ENCODE measurements around the gene DDX21. TPM values are rescaled to one million over a fixed set of nuclear protein-coding genes. Genes with fewer than 3 reads are reported as not detected.
A peak's percentile ranks its signal among the peaks of the same experiment; 100 is the strongest.
"Not testable (repeated sequence)": the region's sequence is repeated elsewhere in the genome, so short reads cannot be mapped to it uniquely, and the experiment has no call there.

Gene DDX21
- total and polyA plus RNA-seq, 2 donors = 28.8 to 61.0 TPM

- Histone ChIP-seq H3K27ac (ENCODE audit: low read depth in 1 of 2, low read length in 1 of 2) (no peak overlapping the region), H3K27me3 (ENCODE audit: control insufficient read depth in 2 of 2, insufficient read depth in 1 of 2, low read length in 1 of 2) (no peaks in the 10 kb centered on the region), H3K36me3 (ENCODE audit: control insufficient read depth in 2 of 2, insufficient read depth in 2 of 2, low read length in 1 of 2) (peaks cover 0 to 2% of the 10 kb centered on the region in 2 donors), H3K4me3 (ENCODE audit: low read length in 2 of 2) (no peak overlapping the region), H3K9me3 (ENCODE audit: control insufficient read depth in 2 of 2, insufficient read depth in 1 of 2, low read length in 1 of 2) (no peaks in the 10 kb centered on the region), H3K4me1 (ENCODE audit: control insufficient read depth in 2 of 2, insufficient read depth in 2 of 2, low read length in 2 of 2) (peaks cover 4 to 15% of the 10 kb centered on the region in 2 donors)
- 81% methylated on average over 2 of the region's 2 CpGs for WGBS
- DNase-seq (ENCODE audit: low read depth in 6 of 9, low spot score in 9 of 9) = no peak
These were observed 36.9 kb downstream of the DDX21 start for GRCh38 chr10:68992636-68993440.

DNA sequence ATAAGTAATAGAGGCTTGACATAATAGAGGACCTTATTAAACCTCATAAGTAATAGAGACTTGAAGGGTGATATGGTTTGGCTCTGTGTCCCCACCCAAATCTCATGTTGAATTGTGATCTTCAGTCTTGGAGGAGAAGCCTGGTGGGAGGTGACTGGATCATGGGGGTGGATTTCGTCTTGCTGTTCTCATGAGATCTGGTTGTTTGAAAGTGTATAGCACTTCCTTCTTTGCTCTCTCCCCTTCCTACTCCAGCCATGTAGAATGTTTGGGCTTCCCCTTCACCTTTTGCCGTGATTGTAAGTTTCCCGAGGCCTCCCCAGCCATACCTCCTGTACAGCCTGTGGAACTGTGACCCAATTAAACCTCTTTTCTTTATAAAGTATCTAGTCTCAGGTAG lies 41.2 kb downstream of the DDX21 start:
- no peak overlapping the region for H3K4me3 ChIP-seq (ENCODE audit: low read length in 2 of 2)
- H3K27me3 ChIP-seq (ENCODE audit: control insufficient read depth in 2 of 2, insufficient read depth in 1 of 2, low read length in 1 of 2) = no peaks in the 10 kb centered on the region
- no peak for DNase-seq (ENCODE audit: low read depth in 6 of 9, low spot score in 9 of 9)
- peaks cover 0 to 17% of the 10 kb centered on the region in 2 donors for H3K36me3 ChIP-seq (ENCODE audit: control insufficient read depth in 2 of 2, insufficient read depth in 2 of 2, low read length in 1 of 2)
- H3K27ac ChIP-seq (ENCODE audit: low read depth in 1 of 2, low read length in 1 of 2) = no peak overlapping the region
- 96% methylated on average over 3 of the region's 3 CpGs for WGBS
- peaks cover 0 to 2% of the 10 kb centered on the region in 2 donors for H3K4me1 ChIP-seq (ENCODE audit: control insufficient read depth in 2 of 2, insufficient read depth in 2 of 2, low read length in 2 of 2)
- no peaks in the 10 kb centered on the region for H3K9me3 ChIP-seq (ENCODE audit: control insufficient read depth in 2 of 2, insufficient read depth in 1 of 2, low read length in 1 of 2)

DNA sequence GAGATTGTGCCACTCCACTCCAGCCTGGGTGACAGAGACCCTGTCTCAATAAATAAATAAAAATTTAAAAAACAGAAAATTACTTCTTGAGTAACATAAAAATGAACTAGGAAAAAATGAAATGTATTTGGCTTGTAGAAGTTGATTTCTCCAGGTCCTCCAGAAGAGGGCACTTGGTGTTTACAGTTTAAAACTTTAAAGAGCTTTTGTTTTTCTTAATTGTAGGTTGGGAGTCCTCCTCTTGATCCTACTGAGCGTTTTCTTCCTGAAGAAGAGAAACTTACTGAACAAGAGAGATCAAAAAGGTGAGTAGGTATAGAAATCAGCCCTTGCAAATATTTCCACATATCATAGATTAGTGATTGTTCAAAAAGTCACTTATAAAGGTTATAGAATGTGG lies 48.9 kb downstream of the DDX21 start:
- no peaks in the 10 kb centered on the region for H3K9me3 ChIP-seq (ENCODE audit: control insufficient read depth in 2 of 2, insufficient read depth in 1 of 2, low read length in 1 of 2)
- H3K27me3 ChIP-seq (ENCODE audit: control insufficient read depth in 2 of 2, insufficient read depth in 1 of 2, low read length in 1 of 2) = no peaks in the 10 kb centered on the region
- 20% methylated on average over 1 of the region's 1 CpG for WGBS
- H3K27ac ChIP-seq (ENCODE audit: low read depth in 1 of 2, low read length in 1 of 2) = no peak overlapping the region
- no peak overlapping the region for H3K4me3 ChIP-seq (ENCODE audit: low read length in 2 of 2)
- H3K36me3 ChIP-seq (ENCODE audit: control insufficient read depth in 2 of 2, insufficient read depth in 2 of 2, low read length in 1 of 2) = peaks cover 0 to 23% of the 10 kb centered on the region in 2 donors
- H3K4me1 ChIP-seq (ENCODE audit: control insufficient read depth in 2 of 2, insufficient read depth in 2 of 2, low read length in 2 of 2) = no peaks in the 10 kb centered on the region
- peak in 8 of 9 donors; percentile 8 to 73 (median 33) for DNase-seq (ENCODE audit: low read depth in 6 of 9, low spot score in 9 of 9)

- H3K27me3 ChIP-seq (ENCODE audit: control insufficient read depth in 2 of 2, insufficient read depth in 1 of 2, low read length in 1 of 2) = no peaks in the 10 kb centered on the region
- H3K4me1 ChIP-seq (ENCODE audit: control insufficient read depth in 2 of 2, insufficient read depth in 2 of 2, low read length in 2 of 2) = no peaks in the 10 kb centered on the region
- 89% methylated on average over 6 of the region's 6 CpGs for WGBS
- H3K27ac ChIP-seq (ENCODE audit: low read depth in 1 of 2, low read length in 1 of 2) = no peak overlapping the region
- H3K4me3 ChIP-seq (ENCODE audit: low read length in 2 of 2) = no peak overlapping the region
- peaks cover 0 to 21% of the 10 kb centered on the region in 2 donors for H3K36me3 ChIP-seq (ENCODE audit: control insufficient read depth in 2 of 2, insufficient read depth in 2 of 2, low read length in 1 of 2)
- no peaks in the 10 kb centered on the region for H3K9me3 ChIP-seq (ENCODE audit: control insufficient read depth in 2 of 2, insufficient read depth in 1 of 2, low read length in 1 of 2)
- DNase-seq (ENCODE audit: low read depth in 6 of 9, low spot score in 9 of 9) = no peak
These were observed 49.9 kb downstream of the DDX21 start for GRCh38 chr10:69005704-69006485.

DNA sequence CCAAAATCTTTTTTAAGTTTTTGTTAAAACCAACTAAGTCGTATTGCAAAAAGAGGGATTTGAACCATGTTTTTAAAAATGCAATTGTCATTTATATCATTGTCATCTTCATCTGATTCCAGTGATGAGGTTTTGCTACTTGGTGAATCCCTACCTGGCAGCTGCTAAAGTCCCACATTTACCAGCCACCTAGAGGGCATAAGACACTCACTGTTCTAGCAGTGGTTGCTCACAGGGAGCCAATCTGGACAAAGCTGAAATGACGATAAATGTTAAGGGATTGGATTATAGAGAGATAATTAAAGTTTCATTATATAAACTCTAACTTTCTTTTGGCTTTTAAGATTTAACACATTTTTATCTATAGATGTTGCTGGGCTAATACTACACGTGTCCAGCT lies 51.3 kb downstream of the DDX21 start:
- DNase-seq (ENCODE audit: low read depth in 6 of 9, low spot score in 9 of 9) = no peak
- WGBS = 97% methylated on average over 3 of the region's 3 CpGs
- Histone ChIP-seq H3K9me3 (ENCODE audit: control insufficient read depth in 2 of 2, insufficient read depth in 1 of 2, low read length in 1 of 2) (no peaks in the 10 kb centered on the region), H3K4me3 (ENCODE audit: low read length in 2 of 2) (no peak overlapping the region), H3K36me3 (ENCODE audit: control insufficient read depth in 2 of 2, insufficient read depth in 2 of 2, low read length in 1 of 2) (peaks cover 3 to 17% of the 10 kb centered on the region in 2 donors), H3K27me3 (ENCODE audit: control insufficient read depth in 2 of 2, insufficient read depth in 1 of 2, low read length in 1 of 2) (no peaks in the 10 kb centered on the region), H3K27ac (ENCODE audit: low read depth in 1 of 2, low read length in 1 of 2) (no peak overlapping the region), H3K4me1 (ENCODE audit: control insufficient read depth in 2 of 2, insufficient read depth in 2 of 2, low read length in 2 of 2) (no peaks in the 10 kb centered on the region)

DNA sequence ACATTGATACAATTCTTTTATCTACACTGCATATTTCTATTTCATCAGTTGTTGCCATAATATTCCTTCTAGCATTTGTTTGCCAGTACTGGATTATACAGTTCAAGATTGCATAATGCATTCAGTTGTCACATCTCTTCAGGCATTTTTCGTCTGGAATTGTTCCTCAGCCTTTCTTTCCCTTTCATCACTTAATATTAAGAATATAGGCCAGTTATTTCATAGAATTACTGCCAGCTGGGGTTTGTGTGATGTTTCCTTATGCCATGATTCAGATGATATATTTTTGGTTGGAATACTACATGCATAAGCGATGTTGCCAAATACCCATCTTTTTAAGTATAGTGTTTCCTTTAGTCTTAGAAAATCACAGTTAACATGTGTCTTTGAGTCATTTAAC lies 53.4 kb downstream of the DDX21 start:
- H3K4me1 ChIP-seq (ENCODE audit: control insufficient read depth in 2 of 2, insufficient read depth in 2 of 2, low read length in 2 of 2) = no peaks in the 10 kb centered on the region
- H3K27me3 ChIP-seq (ENCODE audit: control insufficient read depth in 2 of 2, insufficient read depth in 1 of 2, low read length in 1 of 2) = no peaks in the 10 kb centered on the region
- peaks cover 10 to 21% of the 10 kb centered on the region in 2 donors for H3K36me3 ChIP-seq (ENCODE audit: control insufficient read depth in 2 of 2, insufficient read depth in 2 of 2, low read length in 1 of 2)
- no peaks in the 10 kb centered on the region for H3K9me3 ChIP-seq (ENCODE audit: control insufficient read depth in 2 of 2, insufficient read depth in 1 of 2, low read length in 1 of 2)
- 97% methylated on average over 2 of the region's 2 CpGs for WGBS
- H3K27ac ChIP-seq (ENCODE audit: low read depth in 1 of 2, low read length in 1 of 2) = no peak overlapping the region
- no peak overlapping the region for H3K4me3 ChIP-seq (ENCODE audit: low read length in 2 of 2)
- no peak for DNase-seq (ENCODE audit: low read depth in 6 of 9, low spot score in 9 of 9)

DNA sequence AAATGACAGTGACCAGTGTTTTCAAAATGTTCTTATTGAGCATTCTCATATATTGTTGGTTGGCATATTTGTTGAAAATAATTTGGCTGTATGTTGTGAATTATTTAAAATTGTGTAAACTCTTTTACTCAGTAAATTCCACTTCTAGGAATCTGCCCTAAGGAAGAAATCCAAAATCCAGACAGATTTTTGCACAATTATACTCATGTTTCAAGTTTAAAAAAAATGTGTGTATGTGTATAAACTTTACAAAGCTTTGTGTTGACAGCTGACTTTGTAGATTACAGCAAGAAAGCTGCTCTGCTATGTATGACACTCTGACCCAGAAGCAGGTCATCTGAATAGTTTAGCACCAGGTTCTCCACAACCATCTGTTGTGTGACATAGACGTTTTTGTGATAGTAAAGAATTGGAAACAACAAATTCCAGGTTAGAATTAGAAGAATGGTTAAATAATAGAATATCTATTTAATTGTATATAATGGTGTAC lies 54.2 kb downstream of the DDX21 start:
- Histone ChIP-seq H3K27ac (ENCODE audit: low read depth in 1 of 2, low read length in 1 of 2) (no peak overlapping the region), H3K4me3 (ENCODE audit: low read length in 2 of 2) (no peak overlapping the region), H3K36me3 (ENCODE audit: control insufficient read depth in 2 of 2, insufficient read depth in 2 of 2, low read length in 1 of 2) (peaks cover 10 to 21% of the 10 kb centered on the region in 2 donors), H3K27me3 (ENCODE audit: control insufficient read depth in 2 of 2, insufficient read depth in 1 of 2, low read length in 1 of 2) (no peaks in the 10 kb centered on the region), H3K9me3 (ENCODE audit: control insufficient read depth in 2 of 2, insufficient read depth in 1 of 2, low read length in 1 of 2) (no peaks in the 10 kb centered on the region), H3K4me1 (ENCODE audit: control insufficient read depth in 2 of 2, insufficient read depth in 2 of 2, low read length in 2 of 2) (no peaks in the 10 kb centered on the region)
- 94% methylated on average over 1 of the region's 1 CpG for WGBS
- DNase-seq (ENCODE audit: low read depth in 6 of 9, low spot score in 9 of 9) = no peak

- not testable (repeated sequence) for H3K4me3 ChIP-seq (ENCODE audit: low read length in 2 of 2); H3K9me3 ChIP-seq (ENCODE audit: control insufficient read depth in 2 of 2, insufficient read depth in 1 of 2, low read length in 1 of 2); H3K27ac ChIP-seq (ENCODE audit: low read depth in 1 of 2, low read length in 1 of 2); DNase-seq (ENCODE audit: low read depth in 6 of 9, low spot score in 9 of 9); H3K27me3 ChIP-seq (ENCODE audit: control insufficient read depth in 2 of 2, insufficient read depth in 1 of 2, low read length in 1 of 2); H3K4me1 ChIP-seq (ENCODE audit: control insufficient read depth in 2 of 2, insufficient read depth in 2 of 2, low read length in 2 of 2)
- WGBS = 95% methylated on average over 2 of the region's 2 CpGs
- H3K36me3 ChIP-seq (ENCODE audit: control insufficient read depth in 2 of 2, insufficient read depth in 2 of 2, low read length in 1 of 2) = peaks cover 17 to 20% of the 10 kb centered on the region in 2 donors
These were observed 56.8 kb downstream of the DDX21 start for GRCh38 chr10:69012778-69013177.

GRCh38 chr10:69014171-69014570 lies 58.2 kb downstream of the DDX21 start:
- Histone ChIP-seq H3K27ac (ENCODE audit: low read depth in 1 of 2, low read length in 1 of 2) (no peak overlapping the region), H3K36me3 (ENCODE audit: control insufficient read depth in 2 of 2, insufficient read depth in 2 of 2, low read length in 1 of 2) (peaks cover 17 to 18% of the 10 kb centered on the region in 2 donors)
- WGBS = 98% methylated on average over 1 of the region's 1 CpG

More at GRCh38 chr10:69014171-69014570, 58.2 kb downstream of the DDX21 start:
- no peaks in the 10 kb centered on the region for H3K27me3 ChIP-seq (ENCODE audit: control insufficient read depth in 2 of 2, insufficient read depth in 1 of 2, low read length in 1 of 2)
- no peak for DNase-seq (ENCODE audit: low read depth in 6 of 9, low spot score in 9 of 9)
- no peaks in the 10 kb centered on the region for H3K9me3 ChIP-seq (ENCODE audit: control insufficient read depth in 2 of 2, insufficient read depth in 1 of 2, low read length in 1 of 2)
- no peaks in the 10 kb centered on the region for H3K4me1 ChIP-seq (ENCODE audit: control insufficient read depth in 2 of 2, insufficient read depth in 2 of 2, low read length in 2 of 2)
- H3K4me3 ChIP-seq (ENCODE audit: low read length in 2 of 2) = no peak overlapping the region
